Chondrocyte (in vitro differentiated cells): ENCODE results near the gene SPECC1L. TPM values are rescaled to one million over a fixed set of nuclear protein-coding genes. Genes with fewer than 3 reads are reported as not detected.
A peak's percentile ranks its signal among the peaks of the same experiment; 100 is the strongest.

ENCODE experiments used
- DNase-seq: peaks from one replicate; pipeline ENCODE4 v3.0.0; 2021; ENCODE audit warnings: mixed read lengths, low spot score
- H3K27ac Mint-ChIP-seq: one replicate; pipeline ENCODE4 v1.8.0; 2021; ENCODE audit warnings: mild to moderate bottlenecking, moderate library complexity, mixed read lengths; ENCODE audit not compliant: unreplicated experiment
- H3K27me3 Mint-ChIP-seq: 2 replicates; pipeline ENCODE4 v1.8.0; 2021; ENCODE audit warnings: low read depth, mixed read lengths
- H3K36me3 Mint-ChIP-seq: 2 replicates; pipeline ENCODE4 v1.8.0; 2021; ENCODE audit warnings: low read depth, mixed read lengths
- H3K4me1 Mint-ChIP-seq: 2 replicates; pipeline ENCODE4 v1.8.0; 2021; ENCODE audit warnings: low read depth, mild to moderate bottlenecking, mixed read lengths
- H3K4me3 Mint-ChIP-seq: one replicate; pipeline ENCODE4 v1.8.0; 2021; ENCODE audit warnings: mild to moderate bottlenecking, moderate library complexity, mixed read lengths; ENCODE audit not compliant: unreplicated experiment
- H3K9me3 Mint-ChIP-seq: 2 replicates; pipeline ENCODE4 v1.8.0; 2021; ENCODE audit warnings: low read depth, mixed read lengths
- CTCF ChIP-seq: fragments of 200-600 bp; sonication (generic); IDR thresholded peaks from 2 replicates; pipeline ENCODE4 v1.5.0; 2021; ENCODE audit warnings: antibody characterized with exemption, mild to moderate bottlenecking, moderate library complexity
- total RNA-seq: library from RNA; stranded (reverse); gene quantifications from 3 replicates; pipeline ENCODE4 v1.2.1, GENCODE V29; 2021

The SPECC1L gene
- total RNA-seq, 1 donor from 2014 or later: 91.3 TPM

DNA sequence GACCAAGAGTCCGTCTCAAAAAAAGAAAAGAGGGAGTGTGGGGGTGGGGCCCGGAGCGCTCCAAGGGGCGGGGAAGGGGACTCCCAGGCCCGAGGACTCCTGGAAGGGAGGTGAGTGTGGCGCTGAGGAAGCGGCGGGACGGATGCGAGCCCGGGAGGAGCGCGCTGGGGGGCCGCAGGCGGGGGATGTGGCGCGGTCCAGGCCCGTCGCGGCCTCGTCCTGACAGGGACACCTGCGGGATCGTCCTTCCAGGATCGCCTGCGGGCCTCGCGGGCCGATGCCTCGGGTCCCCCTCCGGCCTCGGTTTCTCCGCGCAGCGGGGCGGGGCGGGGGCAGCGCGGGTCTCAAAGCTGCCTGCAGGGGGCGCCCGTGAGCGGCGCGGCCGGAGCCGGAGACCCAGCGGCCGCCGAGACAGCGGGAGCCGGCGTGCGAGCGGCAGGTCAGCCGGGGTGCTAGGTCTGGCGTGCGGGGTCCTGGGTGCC, 152.9 kb downstream of the SPECC1L start:
- no peak overlapping the region for H3K27ac Mint-ChIP-seq
- no peaks in the 10 kb centered on the region for H3K9me3 Mint-ChIP-seq
- peak overlapping the region; percentile 42 for H3K4me3 Mint-ChIP-seq
- DNase-seq: no peak
- TF ChIP-seq CTCF: peak; percentile 91
- peaks cover 9% of the 10 kb centered on the region for H3K27me3 Mint-ChIP-seq
- no peaks in the 10 kb centered on the region for H3K36me3 Mint-ChIP-seq
- H3K4me1 Mint-ChIP-seq: peaks cover 9% of the 10 kb centered on the region

DNA sequence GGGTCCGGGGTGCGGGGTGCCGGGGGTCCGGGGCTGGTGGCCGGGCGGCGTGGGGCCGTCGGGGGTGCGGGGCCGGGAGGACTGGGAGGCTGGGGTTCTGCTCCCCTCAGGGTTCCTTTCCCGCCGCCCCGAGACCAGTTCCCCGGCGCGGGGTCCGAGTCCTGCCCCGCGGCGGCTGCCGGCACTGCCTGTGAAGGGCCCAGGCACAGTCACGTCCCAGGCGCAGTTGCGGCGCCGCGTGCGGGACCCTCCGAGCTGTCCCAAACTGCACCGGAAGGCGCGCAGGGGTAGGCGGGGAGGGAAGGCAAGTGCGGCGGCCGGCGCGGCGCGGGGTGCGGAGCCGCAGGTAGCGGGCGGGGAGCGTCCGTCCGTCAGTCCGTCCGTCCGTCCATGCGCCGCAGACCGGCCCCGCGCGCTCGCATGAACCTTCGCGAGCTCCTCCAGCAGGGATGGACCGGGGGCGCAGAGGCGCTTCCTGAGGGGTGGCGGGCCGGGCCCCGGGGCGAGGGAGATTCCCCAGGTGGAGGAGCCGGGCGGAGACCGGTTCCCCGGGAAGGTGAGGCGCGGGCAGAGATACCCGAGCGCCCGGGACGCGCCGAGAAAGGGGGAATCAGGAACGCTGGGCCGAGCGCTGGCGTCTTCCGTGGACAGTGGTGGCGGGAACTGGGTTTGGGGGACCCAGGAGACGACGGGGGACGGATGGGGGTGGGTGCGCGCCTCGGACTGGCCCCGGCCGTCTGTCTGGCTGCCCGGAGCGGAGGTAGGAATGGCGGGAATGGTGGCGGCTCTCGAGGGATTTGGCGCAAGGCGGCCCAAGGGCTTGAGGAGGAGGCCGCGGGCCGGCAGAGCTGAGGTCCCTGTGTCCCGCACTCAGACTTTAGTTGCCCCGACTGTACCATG, 153.6 kb downstream of the SPECC1L start:
- Mint-ChIP-seq H3K27me3 (peaks cover 9% of the 10 kb centered on the region), H3K27ac (no peak overlapping the region), H3K36me3 (no peaks in the 10 kb centered on the region), H3K9me3 (no peaks in the 10 kb centered on the region), H3K4me1 (peaks cover 9% of the 10 kb centered on the region), H3K4me3 (peak overlapping the region; percentile 59)
- TF ChIP-seq CTCF: peak; percentile 54
- peak; percentile 89 for DNase-seq

- Mint-ChIP-seq H3K27me3 (peaks cover 9% of the 10 kb centered on the region), H3K4me3 (peak overlapping the region; percentile 59), H3K4me1 (peaks cover 12% of the 10 kb centered on the region), H3K27ac (no peak overlapping the region), H3K9me3 (no peaks in the 10 kb centered on the region), H3K36me3 (no peaks in the 10 kb centered on the region)
- no peak for TF ChIP-seq CTCF
- no peak for DNase-seq
Observed at GRCh38 chr22:24424901-24425775, 154.5 kb downstream of the SPECC1L start.

GRCh38 chr22:24426436-24426835, 155.8 kb downstream of the SPECC1L start:
- H3K4me3 Mint-ChIP-seq: no peak overlapping the region

More at GRCh38 chr22:24426436-24426835, 155.8 kb downstream of the SPECC1L start:
- Mint-ChIP-seq H3K27ac (no peak overlapping the region), H3K27me3 (peaks cover 9% of the 10 kb centered on the region), H3K4me1 (peaks cover 16% of the 10 kb centered on the region), H3K36me3 (no peaks in the 10 kb centered on the region), H3K9me3 (no peaks in the 10 kb centered on the region)
- no peak for DNase-seq
- no peak for TF ChIP-seq CTCF
